Measurements from ENCODE around the gene TK1.
"Not testable (repeated sequence)": the region's sequence is repeated elsewhere in the genome, so short reads cannot be mapped to it uniquely, and the experiment has no call there.

The TK1 gene

DNA sequence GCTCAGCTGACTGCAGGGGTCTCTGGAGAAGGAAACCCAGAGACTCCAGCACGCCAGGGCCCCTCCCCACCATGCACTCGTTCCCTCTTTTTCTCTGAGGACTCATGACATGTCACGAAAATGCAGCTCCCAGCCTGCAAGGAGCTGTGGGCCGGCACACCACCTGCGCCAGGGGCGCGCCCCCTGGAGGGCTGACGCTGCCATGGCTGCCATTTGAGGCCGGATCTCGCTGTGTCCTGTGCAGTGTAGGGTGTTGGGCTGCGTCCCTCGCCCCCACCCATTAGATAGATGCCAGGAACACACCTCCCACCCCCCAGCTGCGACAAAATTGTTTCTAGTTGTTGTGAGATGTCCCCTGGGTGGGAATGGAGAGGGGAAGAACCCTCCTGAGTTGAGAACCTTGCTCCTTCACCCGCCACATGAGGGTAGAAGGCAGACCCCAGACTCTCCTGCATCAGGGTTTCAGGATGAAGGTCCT, 10.3 kb downstream of the TK1 start:
- DNase-seq (ENCODE audit: low read depth) = peak; percentile 45

GRCh38 chr17:78175643-78175981, 11.2 kb downstream of the TK1 start:
- no peak for DNase-seq (ENCODE audit: low read depth)

DNA sequence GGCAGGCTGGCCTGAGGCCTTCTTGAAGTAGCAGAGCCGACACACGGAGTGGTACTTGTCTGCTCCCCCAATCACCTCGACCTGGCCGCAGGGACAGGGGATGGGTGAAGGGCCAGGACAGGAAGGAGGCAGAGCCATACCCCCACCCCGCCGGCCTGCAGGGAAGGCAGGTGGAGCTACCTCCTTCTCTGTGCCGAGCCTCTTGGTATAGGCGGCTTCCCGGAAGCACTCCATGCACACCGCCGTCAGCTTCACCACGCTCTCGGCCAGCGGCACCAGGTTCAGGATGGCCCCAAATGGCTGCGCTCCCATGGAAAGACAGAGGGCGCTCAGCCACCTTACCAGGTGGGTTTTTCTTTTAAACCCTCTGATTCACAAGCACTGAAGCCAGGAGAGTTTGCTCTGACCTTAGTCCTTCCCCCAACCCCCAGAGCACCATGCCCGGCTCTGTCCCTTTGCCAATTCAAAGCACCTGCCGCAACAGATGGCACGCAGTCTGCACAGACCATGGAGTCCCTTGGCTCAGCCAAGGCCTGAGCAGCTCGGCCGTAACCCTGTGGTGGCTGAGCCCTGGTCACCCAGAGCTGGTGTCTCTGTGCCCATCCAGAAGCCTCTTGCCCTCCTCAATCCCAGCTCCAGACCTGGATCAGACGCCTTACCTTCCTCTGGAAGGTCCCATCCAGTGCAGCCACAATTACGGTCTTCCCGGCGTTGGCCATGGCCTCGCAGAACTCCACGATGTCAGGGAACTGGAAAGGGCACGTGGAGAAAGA, 11.8 kb downstream of the TK1 start:
- no peak for DNase-seq (ENCODE audit: low read depth)

- no peak for DNase-seq (ENCODE audit: low read depth)
These were observed 12.4 kb downstream of the TK1 start for GRCh38 chr17:78174346-78174869.

- no peak for DNase-seq (ENCODE audit: low read depth)
These were observed 13.6 kb downstream of the TK1 start for GRCh38 chr17:78173097-78173715.

- peak; percentile 52 for DNase-seq (ENCODE audit: low read depth)
These were observed 14.4 kb downstream of the TK1 start for GRCh38 chr17:78172249-78173051.

DNA sequence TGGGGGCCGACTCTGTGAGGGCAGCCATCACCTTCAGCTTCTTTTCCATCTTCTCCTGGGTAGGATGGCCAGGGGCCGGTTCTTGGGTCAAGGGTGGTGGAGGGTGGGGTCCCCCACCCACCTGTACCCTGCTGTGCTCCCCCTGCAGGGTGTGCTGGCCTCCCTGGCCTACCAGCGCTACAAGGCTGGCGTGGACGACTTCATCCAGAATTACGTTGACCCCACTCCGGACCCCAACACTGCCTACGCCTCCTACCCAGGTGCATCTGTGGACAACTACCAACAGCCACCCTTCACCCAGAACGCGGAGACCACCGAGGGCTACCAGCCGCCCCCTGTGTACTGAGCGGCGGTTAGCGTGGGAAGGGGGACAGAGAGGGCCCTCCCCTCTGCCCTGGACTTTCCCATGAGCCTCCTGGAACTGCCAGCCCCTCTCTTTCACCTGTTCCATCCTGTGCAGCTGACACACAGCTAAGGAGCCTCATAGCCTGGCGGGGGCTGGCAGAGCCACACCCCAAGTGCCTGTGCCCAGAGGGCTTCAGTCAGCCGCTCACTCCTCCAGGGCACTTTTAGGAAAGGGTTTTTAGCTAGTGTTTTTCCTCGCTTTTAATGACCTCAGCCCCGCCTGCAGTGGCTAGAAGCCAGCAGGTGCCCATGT, 15.1 kb downstream of the TK1 start:
- not testable (repeated sequence) for DNase-seq (ENCODE audit: low read depth)

GRCh38 chr17:78170692-78171590, 15.9 kb downstream of the TK1 start:
- DNase-seq (ENCODE audit: low read depth) = no peak

DNA sequence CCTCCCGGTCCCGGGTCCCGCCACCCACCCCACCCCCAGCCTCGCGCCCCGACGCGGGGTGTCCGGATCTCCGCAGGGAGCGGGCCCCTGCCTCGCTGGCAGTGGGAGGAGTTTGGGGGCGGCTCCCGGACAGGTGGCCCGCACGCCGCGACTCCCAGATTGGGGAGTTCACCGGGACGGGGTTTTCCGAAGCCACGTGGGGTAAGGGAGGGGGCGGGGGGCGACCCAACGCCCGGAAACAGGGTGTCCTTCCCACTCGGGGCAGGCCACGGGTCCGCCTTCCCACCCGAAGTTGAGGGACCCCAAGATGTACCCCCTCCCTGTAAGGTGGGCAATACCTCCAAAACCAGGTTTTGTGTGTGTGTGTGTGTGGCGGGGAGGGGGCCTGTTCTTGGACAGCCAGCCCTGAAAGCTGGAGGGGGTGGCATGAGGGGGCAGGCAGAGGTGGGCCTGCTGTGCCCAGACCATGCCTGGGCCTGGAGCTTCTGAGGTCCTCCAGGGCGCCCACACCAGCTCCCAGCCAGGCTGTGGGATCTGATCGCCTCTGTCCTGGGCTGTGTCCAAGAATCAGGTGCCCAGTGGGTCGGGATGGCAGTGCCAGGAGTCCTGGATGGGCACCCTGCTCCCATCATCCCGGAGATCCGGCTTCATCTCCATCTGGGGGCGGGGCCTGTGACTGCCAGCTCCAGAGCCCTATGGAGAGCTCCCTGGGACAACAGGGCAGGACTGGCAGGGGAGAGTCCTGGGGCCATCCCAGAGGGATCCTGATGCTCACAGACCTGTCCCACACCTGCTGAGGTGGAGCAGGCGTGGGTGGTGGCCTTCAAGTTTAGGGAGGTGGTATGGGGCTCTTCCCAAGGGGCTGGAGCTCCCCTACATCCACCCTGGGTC, 17.7 kb downstream of the TK1 start:
- peak; percentile 71 for DNase-seq (ENCODE audit: low read depth)

DNA sequence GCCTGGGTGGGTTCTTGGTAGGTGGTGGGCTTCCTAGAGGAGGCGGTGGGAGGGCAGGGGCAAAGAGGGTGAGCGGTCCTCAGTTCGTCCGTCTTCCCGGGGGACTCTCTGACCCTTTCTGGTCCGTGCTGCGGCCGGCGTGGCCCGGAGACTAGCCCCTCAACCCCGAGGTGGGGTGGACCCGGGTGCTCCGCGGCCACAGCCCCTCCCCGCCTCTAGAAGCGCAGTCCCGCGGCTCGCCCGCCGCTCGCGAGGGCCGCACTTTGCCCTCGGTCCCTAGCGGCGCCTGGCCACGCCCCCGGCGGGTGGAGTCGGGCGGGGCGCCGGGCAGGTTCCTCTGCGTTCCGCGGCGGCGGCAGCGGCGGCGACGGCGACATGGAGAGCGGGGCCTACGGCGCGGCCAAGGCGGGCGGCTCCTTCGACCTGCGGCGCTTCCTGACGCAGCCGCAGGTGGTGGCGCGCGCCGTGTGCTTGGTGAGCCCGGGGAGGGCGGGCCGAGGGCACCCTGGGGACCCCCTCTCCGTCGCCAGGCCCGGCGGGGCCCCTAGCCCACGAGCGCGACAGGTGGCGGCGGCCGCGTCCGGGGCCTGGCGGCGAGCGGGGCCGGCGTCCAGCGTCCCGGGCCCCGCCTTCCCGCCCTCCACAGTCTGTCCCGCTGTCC, 18.5 kb downstream of the TK1 start, which contains the start of gene SYNGR2:
SYNGR2 (plus strand) TSS at position 340 of the 661 bp plus-strand sequence; CDS start at position 376, 36 bp downstream.
- DNase-seq (ENCODE audit: low read depth) = peak; percentile 66

- DNase-seq (ENCODE audit: low read depth) = no peak
These were observed 20.4 kb downstream of the TK1 start for GRCh38 chr17:78166416-78166815.

- no peak for DNase-seq (ENCODE audit: low read depth)
These were observed 21.9 kb downstream of the TK1 start for GRCh38 chr17:78164748-78165607.

DNA sequence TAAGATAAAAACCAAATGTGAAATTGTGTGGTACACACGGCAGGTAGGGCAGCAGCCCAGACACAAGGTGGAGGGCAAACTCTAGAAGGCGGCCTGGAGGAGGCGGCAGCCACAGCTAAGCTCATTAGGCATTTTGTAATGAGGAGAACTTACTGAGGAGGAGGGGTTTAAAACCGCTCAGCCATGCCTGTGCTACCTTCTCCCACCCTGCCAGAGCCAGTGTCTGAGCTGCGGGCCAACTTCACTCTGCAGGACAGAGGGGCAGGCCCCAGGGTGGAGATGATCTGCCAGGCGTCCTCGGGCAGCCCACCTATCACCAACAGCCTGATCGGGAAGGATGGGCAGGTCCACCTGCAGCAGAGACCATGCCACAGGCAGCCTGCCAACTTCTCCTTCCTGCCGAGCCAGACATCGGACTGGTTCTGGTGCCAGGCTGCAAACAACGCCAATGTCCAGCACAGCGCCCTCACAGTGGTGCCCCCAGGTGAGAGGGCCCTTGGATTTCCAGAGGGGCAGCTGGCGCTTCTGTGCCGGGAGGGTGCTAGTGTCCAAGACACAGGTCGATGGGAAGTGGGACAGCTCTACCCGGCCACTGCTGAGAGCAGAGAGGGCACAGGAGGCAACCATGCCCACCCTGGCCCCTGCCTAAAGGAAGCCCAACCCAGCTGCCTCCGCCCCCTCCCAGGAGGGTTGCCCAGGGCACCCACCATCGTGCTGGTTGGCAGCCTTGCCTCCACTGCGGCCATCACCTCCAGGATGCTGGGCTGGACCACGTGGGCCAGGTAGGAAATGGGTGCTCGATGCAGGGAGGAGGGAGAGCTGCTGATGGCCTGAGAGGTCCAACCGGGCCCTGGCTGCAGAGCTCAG, 22.7 kb downstream of the TK1 start:
- DNase-seq (ENCODE audit: low read depth) = no peak

GRCh38 chr17:78159575-78160158, 27.2 kb downstream of the TK1 start:
- DNase-seq (ENCODE audit: low read depth) = peak; percentile 50

DNA sequence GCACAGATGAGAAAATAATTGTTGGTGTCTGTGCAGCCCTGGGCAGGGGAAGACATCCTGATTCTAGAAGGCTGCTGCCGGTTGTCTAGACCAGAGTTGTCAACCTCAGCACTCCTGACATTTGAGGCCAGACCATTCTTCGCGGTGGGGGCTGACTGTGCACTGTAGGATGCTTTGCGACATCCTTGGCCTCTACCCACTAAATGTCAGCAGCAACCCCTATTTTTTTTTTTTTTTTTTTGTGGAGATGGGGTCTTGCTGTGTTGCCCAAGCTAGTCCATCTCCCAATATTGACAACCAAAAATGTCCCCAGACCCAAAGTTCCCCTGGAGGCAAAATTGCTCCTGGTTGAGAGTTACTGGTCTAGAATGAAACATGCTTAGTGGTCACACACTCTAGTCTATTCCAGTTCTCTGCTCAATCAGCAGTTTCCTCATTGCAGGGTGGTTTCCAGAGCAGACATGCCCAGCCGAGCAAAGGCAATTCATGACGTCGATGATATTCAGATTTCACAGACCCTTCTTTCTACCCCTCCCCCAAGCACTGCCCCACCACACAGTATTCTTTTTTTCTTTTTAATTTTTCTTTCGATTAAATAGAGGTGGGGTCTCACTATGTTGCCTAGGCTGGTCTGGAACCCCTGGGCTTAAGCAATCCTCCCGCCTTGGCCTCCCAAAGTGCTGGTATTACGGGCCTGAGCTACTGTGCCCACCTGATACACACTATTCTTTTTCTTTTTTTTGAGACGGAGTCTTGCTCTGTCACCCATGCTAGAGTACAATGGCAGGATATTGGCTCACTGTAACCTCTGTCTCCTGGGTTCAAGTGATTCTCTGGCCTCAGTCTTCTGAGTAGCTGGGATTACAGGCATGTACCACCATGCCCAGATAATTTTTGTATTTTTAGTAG, 31.7 kb downstream of the TK1 start:
- DNase-seq (ENCODE audit: low read depth) = no peak

DNA sequence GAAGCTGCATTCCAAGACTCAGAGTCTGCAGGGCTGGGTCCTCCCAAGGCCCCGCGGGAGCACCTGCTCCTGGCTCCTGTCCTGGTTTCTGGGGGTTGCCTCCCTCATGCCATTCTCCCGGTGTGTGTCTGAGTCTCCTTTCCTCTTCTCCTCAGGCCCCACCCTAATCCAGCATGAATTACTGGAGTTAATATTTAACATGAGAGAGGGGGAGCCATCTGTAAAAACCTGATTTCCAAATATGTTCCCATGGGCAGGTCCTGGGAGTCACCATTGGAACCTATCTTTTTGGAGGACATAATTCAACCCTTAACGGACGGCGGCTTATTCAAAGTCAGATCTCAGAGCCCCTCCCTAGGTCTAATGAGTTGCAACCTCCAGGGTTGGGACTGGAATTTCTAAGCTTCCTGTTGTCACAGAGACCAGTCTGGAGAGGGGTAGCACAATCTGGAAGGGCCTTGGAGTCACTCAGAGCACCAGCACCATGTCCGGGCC, 35.3 kb downstream of the TK1 start:
- peak; percentile 68 for DNase-seq (ENCODE audit: low read depth)

All from EH (cell line).